Esophagus (tissue), 2 donors: ENCODE results near the gene KCTD1. TPM values are rescaled to one million over a fixed set of nuclear protein-coding genes. Genes with fewer than 3 reads are reported as not detected.
"Not testable (repeated sequence)": the region's sequence is repeated elsewhere in the genome, so short reads cannot be mapped to it uniquely, and the experiment has no call there.

ENCODE experiments used
- H3K27ac ChIP-seq, 2 donors: one replicate each; pipeline ENCODE4 v1.5.1; 2013; ENCODE audit warnings: low read depth in 2 of 2, mild to moderate bottlenecking in 2 of 2, inconsistent platforms in 1 of 2, low read length in 1 of 2, moderate library complexity in 1 of 2
- H3K27me3 ChIP-seq, 2 donors: one replicate each; pipeline ENCODE4 v1.6.1; 2013; ENCODE audit warnings: low read length in 2 of 2, control low read depth in 1 of 2, mild to moderate bottlenecking in 1 of 2; ENCODE audit not compliant: insufficient read depth in 2 of 2, control insufficient read depth in 1 of 2
- H3K36me3 ChIP-seq, 2 donors: one replicate each; pipeline ENCODE4 v1.6.1; 2013; ENCODE audit warnings: low read length in 1 of 2; ENCODE audit not compliant: control insufficient read depth in 2 of 2, insufficient read depth in 2 of 2
- H3K4me1 ChIP-seq, 2 donors: one replicate each; pipeline ENCODE4 v1.6.1; 2013; ENCODE audit warnings: low read length in 1 of 2; ENCODE audit not compliant: control insufficient read depth in 2 of 2, insufficient read depth in 2 of 2
- H3K4me3 ChIP-seq, 2 donors: one replicate each; pipeline ENCODE4 v1.5.1; 2013; ENCODE audit warnings: low read length in 2 of 2, mild to moderate bottlenecking in 2 of 2, low read depth in 1 of 2, moderate library complexity in 1 of 2
- H3K9me3 ChIP-seq, 2 donors: one replicate each; pipeline ENCODE4 v1.6.1; 2013; ENCODE audit warnings: mild to moderate bottlenecking in 2 of 2, low read depth in 1 of 2, low read length in 1 of 2, moderate library complexity in 1 of 2; ENCODE audit not compliant: control insufficient read depth in 2 of 2, insufficient read depth in 1 of 2
- WGBS, 2 donors: extraction: QIAGEN DNeasy Blood & Tissue Kit; methylation state at CpG; one replicate each; pipeline ENCODE4 v1.1.7; 2013; 5-methylcytosine and 5-hydroxymethylcytosine counted together
- polyA plus RNA-seq, 2 donors: library from polyadenylated mRNA; stranded (reverse); fragments of 200-250 nt; gene quantifications; one replicate each; pipeline ENCODE4 v1.2.3, GENCODE V29; 2013
- donor health status: healthy with polysubstance abuse.
- donor health status: Bipolar disorder and iron deficiency.

Gene KCTD1
- polyA plus RNA-seq, 2 donors = 47.4 to 51.8 TPM

DNA sequence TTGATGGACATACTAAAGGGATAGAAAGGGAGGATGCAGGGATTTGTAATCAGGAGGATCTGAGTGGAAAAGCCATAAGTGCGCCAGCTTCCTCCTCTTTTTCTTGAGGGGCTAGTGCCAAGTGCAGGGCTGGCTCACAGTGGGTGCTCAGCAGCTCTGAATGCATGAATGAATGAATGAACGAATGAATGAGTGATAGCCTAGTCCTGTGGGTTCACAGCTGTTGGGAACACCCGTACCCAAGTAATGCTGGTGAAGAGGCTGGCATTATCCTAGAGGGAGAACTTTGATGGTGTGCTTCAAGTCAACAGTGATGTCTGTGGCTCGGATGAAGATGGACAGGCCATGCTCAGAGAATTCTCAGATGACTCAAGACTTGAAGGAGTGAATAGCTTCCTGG lies 108.8 kb downstream of the KCTD1 start:
- no peaks in the 10 kb centered on the region for H3K27me3 ChIP-seq
- peaks cover 2% of the 10 kb centered on the region in 2 donors for H3K4me1 ChIP-seq
- H3K9me3 ChIP-seq = no peaks in the 10 kb centered on the region
- WGBS, 2 donors = 79 to 89% methylated on average over 4 of the region's 4 CpGs
- H3K4me3 ChIP-seq = no peak overlapping the region
- no peak overlapping the region for H3K27ac ChIP-seq
- H3K36me3 ChIP-seq = no peaks in the 10 kb centered on the region

DNA sequence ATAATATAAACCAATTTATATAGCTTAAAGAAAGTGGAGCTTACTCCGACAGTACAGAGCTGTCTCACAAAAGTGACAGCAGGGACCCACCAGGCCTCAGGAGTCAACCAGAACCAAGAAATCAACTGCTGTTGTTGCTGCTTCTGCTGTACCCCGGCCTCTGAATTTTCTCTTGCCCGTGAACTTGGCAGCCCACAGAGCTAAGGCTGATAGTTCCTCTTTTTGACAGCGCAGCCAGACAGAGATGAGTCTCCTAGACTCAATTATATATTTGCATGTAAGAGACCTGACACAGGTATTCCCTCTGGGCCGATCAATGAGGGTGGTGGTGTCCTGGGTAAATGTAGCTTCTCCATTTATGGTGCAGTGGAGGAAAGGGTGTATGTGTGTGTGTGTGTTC lies 109.4 kb downstream of the KCTD1 start:
- H3K27ac ChIP-seq = no peak overlapping the region
- H3K36me3 ChIP-seq = no peaks in the 10 kb centered on the region
- 74 to 87% methylated on average over 5 of the region's 5 CpGs for WGBS, 2 donors
- no peaks in the 10 kb centered on the region for H3K27me3 ChIP-seq
- no peaks in the 10 kb centered on the region for H3K9me3 ChIP-seq
- peaks cover 2% of the 10 kb centered on the region in 2 donors for H3K4me1 ChIP-seq
- H3K4me3 ChIP-seq = no peak overlapping the region

GRCh38 chr18:26437634-26438033 lies 110.7 kb downstream of the KCTD1 start:
- H3K4me1 ChIP-seq, H3K36me3 ChIP-seq, H3K27ac ChIP-seq, H3K4me3 ChIP-seq, H3K9me3 ChIP-seq, H3K27me3 ChIP-seq: not testable (repeated sequence)
- WGBS, 2 donors = 87 to 96% methylated on average over 3 of the region's 3 CpGs

DNA sequence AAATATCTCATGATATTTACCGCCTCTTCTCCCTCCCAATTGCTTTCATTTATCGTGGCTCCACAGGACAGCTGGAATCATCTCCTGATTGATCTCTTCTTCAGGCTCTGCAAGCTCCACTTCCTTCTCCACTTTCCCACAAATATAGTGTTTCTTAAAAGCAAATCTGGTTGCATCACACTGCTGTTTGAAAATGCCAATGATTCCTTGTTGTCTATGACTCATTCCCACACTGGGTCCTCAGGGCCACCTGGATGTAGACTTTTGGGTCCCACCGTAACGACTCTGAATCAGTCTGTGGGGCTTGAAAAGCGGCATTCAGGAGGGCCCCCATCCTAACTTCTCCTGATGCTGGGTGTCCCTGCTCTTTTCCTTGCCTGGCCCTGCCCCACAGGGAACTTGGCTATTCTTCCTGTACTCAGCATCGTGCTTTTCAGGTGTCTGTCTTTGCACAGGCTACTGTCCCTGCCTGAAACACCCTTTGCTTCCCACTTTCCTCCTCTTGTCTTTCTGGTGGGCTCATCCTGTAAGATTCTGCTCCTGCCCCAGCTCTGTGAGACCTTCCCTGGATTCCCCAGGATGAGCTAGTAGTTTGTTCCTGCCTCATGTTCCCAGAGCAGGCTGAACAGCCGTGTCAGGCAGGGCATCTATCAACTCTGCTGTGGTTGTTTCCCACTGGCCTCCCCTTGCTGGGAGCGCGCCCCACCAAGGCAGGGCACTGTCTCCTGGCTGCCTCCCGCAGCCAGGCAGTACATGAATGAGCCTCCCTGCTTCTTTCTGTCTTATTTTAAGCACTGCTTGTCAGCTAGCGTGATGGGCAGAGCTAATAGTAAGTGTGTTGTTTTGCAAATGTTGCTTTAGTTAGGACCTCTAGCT lies 111.9 kb downstream of the KCTD1 start:
- no peak overlapping the region for H3K27ac ChIP-seq
- H3K9me3 ChIP-seq = no peaks in the 10 kb centered on the region
- H3K4me1 ChIP-seq = peaks cover 2% of the 10 kb centered on the region in 2 donors
- H3K4me3 ChIP-seq = no peak overlapping the region
- 65 to 71% methylated on average over 11 of the region's 11 CpGs for whole genome bisulfite sequencing, 2 donors
- no peaks in the 10 kb centered on the region for H3K36me3 ChIP-seq
- H3K27me3 ChIP-seq = no peaks in the 10 kb centered on the region

DNA sequence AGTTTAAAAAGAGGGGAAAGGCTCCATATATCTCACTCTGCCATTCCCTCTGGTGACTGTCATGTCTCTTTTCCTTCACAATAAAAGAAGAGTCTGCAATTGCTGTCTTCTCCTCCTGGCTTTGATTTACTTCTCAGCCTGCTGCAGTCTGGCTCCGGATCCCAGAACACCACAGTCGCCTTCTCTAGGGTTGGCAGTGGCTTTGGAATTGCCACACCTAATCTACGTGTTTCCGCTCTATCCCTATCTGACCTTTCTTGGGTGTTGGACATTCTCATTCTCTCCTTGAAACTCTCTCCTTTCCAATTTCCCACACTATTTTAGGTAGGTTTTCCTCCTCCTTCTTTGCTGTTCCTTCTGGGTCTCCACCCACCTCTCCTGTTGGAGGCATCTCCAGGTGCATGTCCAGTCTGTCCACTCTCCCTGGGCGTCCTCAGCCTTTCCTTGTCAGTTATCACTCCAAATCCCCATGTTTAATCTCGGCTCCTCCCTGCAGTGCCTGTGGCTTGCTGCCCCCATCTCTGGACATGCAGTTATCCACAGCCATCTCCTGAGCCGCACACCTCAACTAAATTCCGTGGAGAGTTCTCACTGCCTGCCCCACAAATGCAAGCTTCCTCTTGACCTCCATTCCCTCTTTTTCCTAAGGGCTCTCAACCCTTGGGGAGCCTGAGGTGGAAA lies 112.8 kb downstream of the KCTD1 start:
- Histone ChIP-seq H3K4me1 (peaks cover 2% of the 10 kb centered on the region in 2 donors), H3K27me3 (no peaks in the 10 kb centered on the region), H3K27ac (no peak overlapping the region), H3K9me3 (no peaks in the 10 kb centered on the region), H3K36me3 (no peaks in the 10 kb centered on the region), H3K4me3 (no peak overlapping the region)
- 85 to 88% methylated on average over 8 of the region's 8 CpGs for WGBS, 2 donors

DNA sequence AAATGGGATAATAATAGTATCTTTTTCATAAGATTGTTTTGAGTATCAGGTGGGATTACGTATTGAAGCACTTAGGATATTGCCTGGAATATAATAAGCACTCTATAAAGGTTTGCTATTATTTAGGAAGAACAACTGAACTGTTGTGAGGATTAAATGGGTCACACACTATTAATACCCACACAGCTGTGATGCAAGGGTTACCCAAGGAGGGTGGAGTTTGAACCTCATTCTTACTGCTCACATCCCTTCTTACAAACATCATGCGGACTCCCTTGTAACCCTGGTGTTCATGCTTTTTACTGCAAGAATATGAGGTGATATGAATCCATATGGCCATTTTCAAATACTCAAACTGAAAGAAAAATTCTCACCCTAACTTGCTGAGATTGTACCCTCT lies 113.5 kb downstream of the KCTD1 start:
- Histone ChIP-seq H3K4me1 (peaks cover 0 to 2% of the 10 kb centered on the region in 2 donors), H3K9me3 (no peaks in the 10 kb centered on the region), H3K36me3 (no peaks in the 10 kb centered on the region), H3K27ac (no peak overlapping the region), H3K4me3 (no peak overlapping the region), H3K27me3 (no peaks in the 10 kb centered on the region)
- WGBS, 2 donors = 62 to 87% methylated on average over 2 of the region's 2 CpGs

- Histone ChIP-seq H3K27ac (no peak overlapping the region), H3K4me3 (no peak overlapping the region)
- WGBS, 2 donors = 74 to 85% methylated on average over 5 of the region's 5 CpGs
Measured at GRCh38 chr18:26432651-26433424, 115.5 kb downstream of the KCTD1 start.

GRCh38 chr18:26429535-26430226 lies 118.7 kb downstream of the KCTD1 start:
- H3K36me3 ChIP-seq = no peaks in the 10 kb centered on the region
- no peak overlapping the region for H3K27ac ChIP-seq
- 38 to 51% methylated on average over 5 of the region's 5 CpGs for WGBS, 2 donors
- no peaks in the 10 kb centered on the region for H3K27me3 ChIP-seq
- H3K4me3 ChIP-seq = no peak overlapping the region
- H3K9me3 ChIP-seq = no peaks in the 10 kb centered on the region
- no peaks in the 10 kb centered on the region for H3K4me1 ChIP-seq

More at GRCh38 chr18:26432651-26433424, 115.5 kb downstream of the KCTD1 start:
- Histone ChIP-seq H3K9me3 (no peaks in the 10 kb centered on the region), H3K4me1 (peaks cover 0 to 2% of the 10 kb centered on the region in 2 donors), H3K27me3 (no peaks in the 10 kb centered on the region), H3K36me3 (no peaks in the 10 kb centered on the region)

DNA sequence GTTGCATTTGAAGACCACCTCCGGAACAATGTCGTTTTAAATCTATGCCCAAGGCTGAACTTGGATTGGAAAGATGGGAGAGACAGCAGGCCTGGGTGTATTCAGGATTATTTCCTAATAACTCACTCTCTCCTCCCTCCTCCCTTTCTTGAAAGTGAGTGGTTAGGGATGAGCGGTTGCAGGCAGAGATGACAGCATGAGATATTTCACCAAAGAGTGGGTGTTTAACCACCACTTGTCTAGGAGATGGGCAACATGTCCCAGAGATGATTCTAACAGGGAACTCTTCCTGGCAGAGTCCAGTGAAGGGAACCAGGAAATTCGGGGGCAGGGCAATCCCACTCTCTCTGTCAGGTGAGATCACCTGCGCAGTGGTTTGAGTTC lies 123.2 kb downstream of the KCTD1 start:
- Histone ChIP-seq H3K9me3 (no peaks in the 10 kb centered on the region), H3K36me3 (no peaks in the 10 kb centered on the region), H3K27ac (no peak overlapping the region), H3K27me3 (no peaks in the 10 kb centered on the region), H3K4me1 (no peaks in the 10 kb centered on the region), H3K4me3 (no peak overlapping the region)
- WGBS, 2 donors = 81 to 82% methylated on average over 5 of the region's 5 CpGs
